ENCODE results near the gene LCAT. TPM values are rescaled to one million over a fixed set of nuclear protein-coding genes. Genes with fewer than 3 reads are reported as not detected.
A peak's percentile ranks its signal among the peaks of the same experiment; 100 is the strongest.

Gene LCAT
- total RNA-seq, 4 donors from 2014 or later = 13.9 to 43.1 (median 22.0) TPM

GRCh38 chr16:67982011-67982696 is 38.2 kb upstream of the LCAT start:
- DNase-seq (ENCODE audit: extremely low spot score) = no peak
- Histone ChIP-seq H3K27me3 (peaks cover 0 to 31% (median 4%) of the 10 kb centered on the region in 4 donors), H3K36me3 (no peaks in the 10 kb centered on the region), H3K4me3 (no peak overlapping the region), H3K4me1 (peaks cover 9 to 22% (median 14%) of the 10 kb centered on the region in 4 donors), H3K27ac (replicated peaks in 1 of 4) (no peak overlapping the region), H3K9me3 (no peaks in the 10 kb centered on the region)
- 96% methylated on average over 39 of the region's 49 CpGs for WGBS
- TF ChIP-seq CTCF (IDR thresholded peaks at IDR 0.05) (no peak), POLR2AphosphoS5 (IDR thresholded peaks at IDR 0.05) (no peak), POLR2A (IDR thresholded peaks at IDR 0.05; ENCODE audit: low read depth) (no peak), EP300 (IDR thresholded peaks at IDR 0.05) (no peak)
- intact Hi-C loops (cut with DNase I) = no loop called here

- WGBS = 54% methylated on average over 50 of the region's 62 CpGs
- Histone ChIP-seq H3K27ac (replicated peaks in 1 of 4) (no peak within 1 kb of the TSS), H3K4me1 (peaks cover 9 to 19% (median 12%) of the 10 kb centered on the region in 4 donors), H3K36me3 (no peaks in the 10 kb centered on the region), H3K4me3 (no peak within 1 kb of the TSS), H3K27me3 (peaks cover 0 to 31% (median 4%) of the 10 kb centered on the region in 4 donors), H3K9me3 (no peaks in the 10 kb centered on the region)
- TF ChIP-seq POLR2A (IDR thresholded peaks at IDR 0.05; ENCODE audit: low read depth) (no peak), EP300 (IDR thresholded peaks at IDR 0.05) (no peak), CTCF (IDR thresholded peaks at IDR 0.05) (peak in 1 of 3 experiments; percentile 21), POLR2AphosphoS5 (IDR thresholded peaks at IDR 0.05) (no peak)
- DNase-seq (ENCODE audit: extremely low spot score) = no peak
- intact Hi-C loops (cut with DNase I) = no loop called here
Measured at GRCh38 chr16:67979955-67980678, 36.2 kb upstream of the LCAT start, which contains the start of gene DPEP3. TSS of gene DPEP3 (minus strand) at chr16:67980499. CDS start at chr16:67980380, 119 bp downstream.

- 83% methylated on average over 8 of the region's 9 CpGs for WGBS
- Histone ChIP-seq H3K9me3 (no peaks in the 10 kb centered on the region), H3K4me3 (no peak overlapping the region), H3K27ac (replicated peaks in 1 of 4) (no peak overlapping the region), H3K4me1 (peaks cover 0 to 5% (median 0%) of the 10 kb centered on the region in 4 donors), H3K36me3 (no peaks in the 10 kb centered on the region), H3K27me3 (peaks cover 0 to 25% (median 4%) of the 10 kb centered on the region in 4 donors)
- TF ChIP-seq POLR2AphosphoS5 (IDR thresholded peaks at IDR 0.05) (no peak), POLR2A (IDR thresholded peaks at IDR 0.05; ENCODE audit: low read depth) (no peak), EP300 (IDR thresholded peaks at IDR 0.05) (no peak), CTCF (IDR thresholded peaks at IDR 0.05) (no peak)
- no peak for DNase-seq (ENCODE audit: extremely low spot score)
- intact Hi-C loops (cut with DNase I) = no loop called here
Measured at GRCh38 chr16:67977469-67978227, 33.7 kb upstream of the LCAT start.

- peaks cover 0 to 5% (median 0%) of the 10 kb centered on the region in 4 donors for H3K4me1 ChIP-seq
- TF ChIP-seq EP300 (IDR thresholded peaks at IDR 0.05) (no peak), POLR2A (IDR thresholded peaks at IDR 0.05; ENCODE audit: low read depth) (no peak), CTCF (IDR thresholded peaks at IDR 0.05) (no peak), POLR2AphosphoS5 (IDR thresholded peaks at IDR 0.05) (no peak)
- peaks cover 0 to 21% (median 4%) of the 10 kb centered on the region in 4 donors for H3K27me3 ChIP-seq
- no peak overlapping the region for H3K4me3 ChIP-seq
- intact Hi-C loops (cut with DNase I) = no loop called here
- no peaks in the 10 kb centered on the region for H3K9me3 ChIP-seq
- WGBS = 80% methylated on average over 3 of the region's 5 CpGs
- no peak for DNase-seq (ENCODE audit: extremely low spot score)
- no peak overlapping the region for H3K27ac ChIP-seq (replicated peaks in 1 of 4)
- no peaks in the 10 kb centered on the region for H3K36me3 ChIP-seq
Measured at GRCh38 chr16:67977005-67977404, 33.1 kb upstream of the LCAT start.

Measured in esophagus muscularis mucosa (tissue), 4 donors.